Measurements from ENCODE around the gene ARL3. TPM values are rescaled to one million over a fixed set of nuclear protein-coding genes. Genes with fewer than 3 reads are reported as not detected.
"Not testable (repeated sequence)": the region's sequence is repeated elsewhere in the genome, so short reads cannot be mapped to it uniquely, and the experiment has no call there.

ARL3 gene
- polyA plus RNA-seq, 1 donor, result 31.5 TPM

DNA sequence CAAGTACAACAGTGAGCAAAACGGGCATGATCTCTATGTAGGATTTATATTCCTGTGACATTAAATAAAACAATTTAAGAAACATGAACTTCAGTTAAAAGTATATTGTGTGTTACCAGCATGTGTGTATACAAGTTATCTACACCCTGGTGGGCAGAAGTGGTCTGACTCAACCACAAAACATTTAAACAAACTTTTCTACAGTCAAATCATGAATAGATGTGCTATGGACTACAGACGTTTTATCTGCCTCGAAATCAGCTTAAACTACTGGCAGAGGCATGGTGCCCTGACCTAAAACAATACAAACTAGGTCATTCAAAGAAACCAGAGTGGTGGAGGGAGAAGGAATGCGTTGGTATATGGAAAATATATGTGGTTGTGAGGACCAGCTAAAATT, 3.6 kb downstream of the ARL3 start:
- no peak for DNase-seq

DNA sequence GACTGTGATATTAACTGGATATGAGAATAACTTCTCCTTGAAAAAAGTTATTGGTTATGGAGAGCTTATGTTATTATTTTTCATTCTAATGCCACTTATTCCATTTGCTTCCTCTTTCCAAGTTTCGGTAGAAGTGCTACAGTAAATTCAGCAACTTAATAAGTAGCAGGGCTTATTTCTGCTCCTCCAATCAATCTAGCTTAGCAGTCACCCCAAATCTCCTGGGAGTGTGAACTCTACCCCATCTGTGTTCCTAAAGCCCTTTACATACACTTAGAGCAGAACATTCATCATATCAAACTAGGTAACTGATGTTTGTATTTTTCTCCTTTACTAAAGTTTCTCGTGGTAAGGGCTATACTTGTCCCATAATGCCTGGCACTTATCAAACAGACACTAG, 8.7 kb downstream of the ARL3 start:
- no peak for DNase-seq

DNA sequence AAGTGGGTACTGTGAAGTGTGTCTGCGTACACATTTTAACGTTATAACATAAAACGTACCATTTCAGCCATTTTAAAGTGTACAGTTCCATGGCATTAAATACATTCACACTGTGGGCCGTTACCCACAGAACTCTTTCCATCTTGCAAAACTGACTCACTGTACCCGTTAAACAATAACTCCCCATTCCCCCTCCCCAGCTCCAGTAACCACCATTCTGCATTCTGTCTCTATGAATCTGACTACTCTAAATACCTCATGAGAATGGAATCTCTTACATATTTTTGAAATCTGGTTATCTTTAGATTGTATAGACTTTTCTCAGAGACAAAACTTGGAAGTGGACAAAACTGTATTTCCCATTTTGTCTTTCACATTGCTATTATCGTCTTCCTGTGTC, 9.3 kb downstream of the ARL3 start:
- DNase-seq, result no peak

DNA sequence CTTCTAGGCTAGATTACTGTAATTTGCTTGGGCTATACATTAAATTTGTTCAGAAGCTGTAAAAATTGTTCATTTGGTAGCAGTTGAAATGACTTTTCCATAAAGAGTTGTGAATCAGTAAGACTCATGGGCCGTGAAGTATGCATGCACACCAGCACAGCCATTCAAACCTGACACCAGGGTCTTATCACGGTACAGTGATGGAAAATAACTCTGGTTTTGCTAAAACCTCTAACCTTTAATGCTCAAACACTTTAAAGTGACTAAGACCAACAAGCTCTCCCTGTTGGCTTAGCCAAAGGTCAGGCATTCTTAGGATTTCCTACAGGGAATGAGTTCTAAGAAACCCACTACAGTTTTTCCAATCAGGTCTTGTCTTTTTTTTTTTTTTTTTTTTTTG, 11.5 kb downstream of the ARL3 start:
- no peak for DNase-seq

DNA sequence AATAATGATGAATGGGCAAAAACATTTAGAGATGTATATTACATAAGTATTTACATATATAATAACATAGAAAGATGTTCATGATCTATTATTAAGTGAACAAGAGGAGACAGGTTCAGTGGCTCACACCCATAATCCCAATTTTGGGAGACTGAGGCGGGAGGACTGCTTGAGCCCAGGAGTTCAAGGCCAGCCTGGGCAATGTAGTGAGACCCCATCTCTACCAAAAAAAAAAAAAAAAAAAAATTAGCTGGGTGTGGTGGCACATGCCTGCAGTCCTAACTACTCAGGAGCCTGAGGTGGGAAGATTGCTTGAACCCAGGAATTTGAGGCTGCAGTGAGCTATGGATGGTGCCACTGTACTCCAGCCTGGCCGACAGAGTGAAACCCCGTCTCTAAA, 12.4 kb downstream of the ARL3 start:
- no peak for DNase-seq

DNA sequence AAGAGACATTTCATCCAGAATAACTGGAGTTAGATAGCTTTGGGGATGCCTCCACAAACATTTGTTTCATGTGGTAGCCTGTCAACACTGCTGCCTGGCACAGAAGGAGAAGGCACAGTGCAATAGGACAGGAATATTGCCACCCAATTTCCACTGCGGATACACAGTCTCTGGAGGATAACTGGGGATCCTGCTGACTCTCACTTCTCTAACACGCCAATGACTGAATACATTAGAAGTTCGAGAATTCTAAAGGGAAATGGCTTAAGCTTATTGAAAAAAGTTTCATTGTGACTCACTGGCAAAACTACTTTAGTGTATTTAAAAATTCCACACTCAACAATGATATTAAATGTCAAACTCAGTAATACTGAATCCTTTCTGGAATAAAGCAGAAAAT, 12.9 kb downstream of the ARL3 start:
- no peak for DNase-seq

DNA sequence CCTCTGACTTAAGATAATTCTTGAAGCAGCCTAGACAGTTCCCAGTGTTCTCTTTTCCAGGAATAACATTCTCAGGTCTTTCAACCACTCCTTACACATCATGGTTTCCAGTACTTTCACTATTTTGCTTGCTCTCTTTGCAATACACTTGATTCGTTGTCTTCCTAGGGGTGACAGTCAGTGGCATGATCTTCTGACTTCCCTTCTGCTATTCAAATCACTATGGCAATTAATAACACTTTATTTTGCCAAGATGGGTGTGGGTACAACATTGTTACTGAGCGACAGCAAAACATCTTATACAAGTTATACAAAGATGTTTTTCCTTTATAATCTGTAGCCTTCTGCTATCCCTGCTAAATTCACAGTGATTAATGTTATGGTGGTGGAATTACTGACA, 15.3 kb downstream of the ARL3 start:
- no peak for DNase-seq

DNA sequence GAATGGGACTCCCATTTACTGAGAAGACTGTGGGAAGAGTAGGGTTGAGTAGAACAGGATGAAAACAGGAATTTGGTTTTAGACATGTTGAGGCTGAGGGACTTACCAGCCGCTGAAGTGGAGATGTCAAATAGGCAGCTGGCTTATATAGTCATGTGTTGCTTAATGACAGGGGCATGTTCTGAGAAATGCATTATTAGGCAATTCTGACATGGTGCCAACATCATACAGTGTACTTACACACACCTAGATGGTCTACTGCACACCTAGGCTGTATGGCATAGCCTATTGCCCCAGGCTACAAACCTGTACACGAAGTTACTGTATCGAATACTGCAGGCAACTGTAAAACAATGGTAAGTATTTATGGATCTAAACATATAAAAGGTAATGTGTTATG, 17.5 kb downstream of the ARL3 start:
- no peak for DNase-seq

DNA sequence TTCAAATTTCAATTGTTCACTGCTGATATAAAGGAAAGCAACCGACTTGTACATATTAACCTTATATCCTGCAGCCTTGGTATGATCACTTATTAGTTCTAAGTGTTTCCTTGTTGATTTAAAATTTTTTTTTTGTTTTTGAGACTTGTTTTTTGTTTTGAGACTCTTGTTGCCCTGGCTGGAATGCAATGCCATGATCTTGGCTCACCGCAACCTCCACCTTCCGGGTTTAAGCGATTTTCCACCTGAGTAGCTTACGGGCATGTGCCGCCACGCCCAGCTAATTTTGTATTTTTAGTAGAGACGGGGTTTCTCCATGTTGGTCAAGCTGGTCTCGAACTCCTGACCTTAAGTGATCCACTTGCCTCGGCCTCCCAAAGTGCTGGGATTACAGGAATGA, 18.8 kb downstream of the ARL3 start:
- DNase-seq, result not testable (repeated sequence)

DNA sequence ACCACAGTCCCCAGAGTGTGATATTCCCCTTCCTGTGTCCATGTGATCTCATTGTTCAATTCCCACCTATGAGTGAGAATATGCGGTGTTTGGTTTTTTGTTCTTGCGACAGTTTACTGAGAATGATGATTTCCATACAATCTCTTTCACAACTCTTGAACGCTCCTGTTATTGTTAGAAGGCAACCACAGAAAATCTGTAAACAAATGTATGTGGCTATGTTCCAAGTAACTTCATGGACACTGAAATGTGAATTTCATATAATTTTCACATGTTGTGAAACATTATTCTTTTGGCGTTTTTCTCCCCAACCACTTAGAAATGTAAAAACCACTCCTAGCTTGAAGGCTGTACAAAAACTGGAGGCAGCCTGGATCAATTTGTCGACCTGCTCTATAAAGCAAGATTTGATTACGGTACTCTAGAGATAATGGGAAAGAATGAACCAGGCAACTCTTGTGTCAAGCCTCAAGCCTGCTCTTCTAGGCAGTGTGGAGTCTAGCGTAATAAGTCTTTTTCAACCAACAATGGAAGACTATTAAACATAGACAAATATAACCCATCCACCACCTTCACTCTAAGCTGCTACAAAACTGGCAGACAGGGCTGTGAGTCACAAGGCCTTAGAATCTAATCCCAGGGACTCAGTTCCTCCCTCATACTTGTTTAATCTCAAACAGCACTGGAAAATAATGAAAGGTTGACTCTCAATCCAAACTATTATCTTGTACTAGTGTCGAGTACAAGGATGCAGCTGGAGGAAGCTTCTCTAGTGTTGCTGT, 22.7 kb downstream of the ARL3 start:
- no peak for DNase-seq

DNA sequence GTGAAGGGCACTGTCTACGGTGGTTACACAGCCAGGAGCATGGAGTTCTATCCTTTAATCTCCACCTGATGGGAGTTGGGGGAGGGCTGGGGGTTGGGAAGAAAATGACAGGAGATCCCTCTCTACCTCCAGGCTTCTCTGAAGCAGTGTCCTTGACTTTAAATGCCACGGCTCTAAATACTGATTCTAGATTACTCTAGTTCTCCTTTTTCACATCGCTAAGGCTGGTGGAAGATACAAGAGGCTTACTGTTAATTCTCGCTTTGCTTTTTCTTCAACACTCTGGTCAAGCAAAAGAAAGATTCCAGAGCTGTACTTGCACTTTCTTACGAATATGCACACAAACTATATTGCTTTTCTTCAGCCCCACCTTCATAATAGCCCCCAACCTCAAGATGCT, 30.5 kb downstream of the ARL3 start:
- no peak for DNase-seq

DNA sequence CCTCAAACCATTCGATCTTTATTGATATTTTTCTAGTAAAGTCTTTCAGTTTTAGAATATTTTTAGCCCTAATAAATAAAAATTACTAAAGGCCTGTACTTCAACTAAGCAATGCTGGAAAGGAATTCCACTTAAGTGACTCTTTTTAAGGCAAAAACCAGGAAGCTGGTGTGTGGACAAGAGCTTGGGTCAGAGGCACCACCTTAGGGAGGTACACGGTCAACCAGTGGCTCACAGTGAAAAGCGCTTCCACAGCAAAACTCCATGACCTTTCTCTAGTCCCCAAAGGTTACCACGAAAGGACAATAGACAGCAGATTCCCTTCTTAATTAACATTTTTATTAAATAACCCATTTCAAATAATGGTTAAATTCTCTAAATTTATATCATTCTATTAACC, 31.2 kb downstream of the ARL3 start:
- DNase-seq, result no peak

DNA sequence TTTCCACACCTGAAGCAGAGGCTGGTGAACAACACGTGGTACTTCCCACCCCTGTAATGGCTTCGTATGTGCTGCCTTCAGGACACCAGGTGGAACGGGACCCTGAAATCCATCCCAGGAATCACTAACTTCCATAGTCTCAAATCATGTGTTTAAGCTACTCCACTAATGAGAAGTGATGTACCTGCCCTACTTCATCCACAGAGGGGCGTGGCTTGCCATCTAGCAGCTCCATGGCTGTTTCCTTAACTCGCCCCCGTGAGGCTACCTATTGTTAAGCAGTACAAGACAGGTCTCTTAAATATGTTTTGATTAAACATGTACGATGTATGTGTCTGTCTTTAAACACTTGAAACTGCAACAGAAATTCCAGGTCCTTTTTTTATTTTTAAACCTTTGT, 31.8 kb downstream of the ARL3 start:
- no peak for DNase-seq

DNA sequence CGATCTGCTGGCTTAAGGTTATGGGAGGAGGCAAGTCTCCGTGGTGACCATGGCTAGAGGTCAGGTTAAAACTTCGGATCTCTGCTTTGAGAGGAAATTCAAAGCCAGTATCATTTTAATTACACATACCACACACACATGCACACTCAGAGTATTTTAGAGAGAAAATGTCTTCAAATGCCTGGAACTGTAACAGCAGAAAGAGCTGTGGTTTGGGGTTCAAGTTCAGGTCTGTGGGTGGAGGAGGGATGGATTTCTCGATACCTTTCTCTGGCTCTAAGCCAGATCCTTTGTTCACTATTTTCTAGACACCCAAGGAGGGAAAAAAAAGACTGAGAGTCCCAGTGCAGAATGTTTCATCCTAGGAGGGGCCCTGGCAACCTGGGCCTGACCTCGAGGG, 32.5 kb downstream of the ARL3 start:
- DNase-seq, result no peak

DNA sequence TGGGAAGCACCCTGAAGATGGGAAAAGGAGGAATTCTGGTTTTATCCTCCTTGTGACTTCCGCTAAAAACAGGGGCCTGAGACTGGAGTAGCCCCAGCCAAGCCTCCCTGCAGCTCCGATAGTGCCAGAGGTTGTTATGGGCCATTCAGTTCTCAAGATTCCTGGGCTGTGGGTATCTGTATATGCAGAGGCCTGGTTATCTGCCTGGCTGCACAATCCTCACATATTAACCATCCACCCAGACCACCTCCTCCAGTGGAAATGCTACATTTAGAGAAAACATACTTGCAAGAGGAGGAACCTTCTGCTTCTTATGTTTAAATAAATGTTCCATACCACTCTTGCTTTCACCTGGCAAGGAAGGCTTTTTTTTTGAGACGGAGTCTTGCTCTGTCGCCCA, 34.6 kb downstream of the ARL3 start:
- no peak for DNase-seq

DNA sequence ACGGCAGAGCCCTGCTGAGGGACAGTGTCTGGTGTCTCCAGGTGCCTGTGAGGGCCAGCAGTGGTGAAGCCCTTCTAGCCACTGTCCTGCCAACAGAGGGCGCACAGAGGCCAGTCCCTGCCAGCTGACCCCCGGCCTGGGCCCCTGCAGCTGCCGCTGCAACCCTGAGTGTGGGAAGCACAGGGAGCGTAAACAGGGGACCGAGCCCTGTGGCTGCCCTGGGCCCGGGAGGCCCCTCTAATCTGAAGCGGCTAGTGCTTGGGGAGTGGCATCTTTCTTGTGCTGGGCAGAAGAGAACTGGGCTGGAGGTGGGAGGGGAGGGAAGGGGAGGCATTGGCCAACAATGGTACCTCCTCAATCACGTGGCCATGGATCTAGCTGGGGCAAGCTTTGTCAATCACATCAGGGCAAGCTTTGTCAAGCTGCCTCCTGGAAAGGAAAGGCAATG, 35.3 kb downstream of the ARL3 start:
- DNase-seq, result no peak

DNA sequence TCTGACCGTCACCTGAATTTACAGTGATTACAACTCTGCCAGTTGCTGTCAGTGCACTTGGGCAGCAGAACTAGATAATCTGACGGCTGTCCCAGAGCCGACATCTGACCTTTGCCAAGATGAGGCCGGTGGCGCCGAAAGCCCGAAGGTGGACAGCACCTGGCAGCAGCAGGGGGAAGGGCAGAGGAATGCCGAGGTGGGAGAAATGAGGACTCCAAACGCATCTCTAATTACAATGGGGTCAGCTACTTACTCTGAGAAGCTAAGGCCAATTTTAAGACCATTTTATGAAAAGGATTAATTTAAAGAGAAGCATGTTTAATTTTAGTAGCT, 36.2 kb downstream of the ARL3 start:
- no peak for DNase-seq

DNA sequence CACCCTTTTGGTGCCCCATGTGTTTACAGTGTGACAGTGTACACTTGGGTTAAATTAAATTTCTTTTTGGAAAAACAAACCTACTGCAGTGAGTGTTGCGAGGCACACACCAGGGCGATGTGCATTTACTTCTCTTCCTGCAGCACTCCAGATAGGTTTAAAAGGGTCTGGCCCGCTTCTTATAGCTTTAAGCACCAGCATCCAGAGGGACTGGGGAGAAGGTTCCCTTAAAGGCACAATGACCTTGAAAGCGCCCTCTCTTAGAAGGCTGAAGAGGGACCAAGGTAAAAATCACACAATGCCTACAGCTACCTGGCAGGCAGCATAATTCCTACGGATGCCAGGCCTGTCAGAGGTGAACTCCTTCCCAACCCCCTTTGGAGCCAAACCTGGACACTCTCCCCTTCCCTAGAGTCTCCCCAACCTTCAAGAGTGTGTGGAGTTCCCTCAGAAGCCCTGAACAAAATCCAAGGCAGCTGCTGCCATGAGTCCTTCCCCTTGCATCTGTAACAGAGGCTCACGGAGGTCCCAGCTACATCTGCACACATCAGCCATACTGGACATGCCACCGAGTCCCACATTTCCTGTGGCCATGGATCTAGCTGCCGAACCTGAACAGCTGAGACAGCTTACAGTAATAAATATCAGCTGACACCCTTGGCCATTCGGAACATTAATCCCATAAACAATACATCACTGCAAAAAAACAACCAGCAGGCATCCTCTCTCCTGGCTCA, 36.7 kb downstream of the ARL3 start:
- DNase-seq, result no peak

DNA sequence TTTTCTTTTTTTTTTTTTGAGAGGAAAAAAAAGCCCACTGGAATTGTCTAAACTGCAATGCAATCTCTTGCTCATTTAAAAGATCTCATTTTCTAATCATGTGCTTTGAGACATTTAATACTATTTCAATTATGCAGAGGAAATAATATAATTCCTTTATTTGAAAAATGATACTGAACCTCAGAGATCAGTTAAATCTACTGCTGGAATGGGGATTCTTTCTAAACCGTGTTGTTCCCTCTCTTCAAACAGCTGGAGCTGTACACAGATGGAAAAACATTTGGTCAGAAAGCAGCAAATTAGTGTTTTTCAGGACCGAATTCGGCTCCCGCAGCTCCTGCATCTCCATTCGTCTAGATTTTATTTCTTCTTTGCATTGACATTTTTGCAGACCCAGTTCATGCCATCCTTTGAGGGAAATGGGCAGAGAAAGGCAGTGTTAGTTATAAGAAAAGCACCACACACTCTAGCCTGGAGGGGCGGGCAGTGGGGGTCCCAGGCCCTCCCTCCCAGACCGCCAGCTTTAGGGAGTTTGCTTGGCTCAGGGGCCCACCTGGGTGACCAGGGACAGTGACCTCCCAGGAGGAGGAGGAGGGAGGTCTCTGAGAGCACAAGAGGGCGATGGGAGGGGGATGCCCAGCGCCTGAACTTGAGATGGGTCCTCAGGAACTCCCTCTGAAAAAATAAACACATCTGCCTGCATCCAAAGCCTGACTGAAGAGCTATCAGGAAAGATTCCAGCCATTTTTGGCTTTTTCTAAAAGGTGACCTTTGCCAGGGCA, 37.5 kb downstream of the ARL3 start:
- DNase-seq, result no peak

DNA sequence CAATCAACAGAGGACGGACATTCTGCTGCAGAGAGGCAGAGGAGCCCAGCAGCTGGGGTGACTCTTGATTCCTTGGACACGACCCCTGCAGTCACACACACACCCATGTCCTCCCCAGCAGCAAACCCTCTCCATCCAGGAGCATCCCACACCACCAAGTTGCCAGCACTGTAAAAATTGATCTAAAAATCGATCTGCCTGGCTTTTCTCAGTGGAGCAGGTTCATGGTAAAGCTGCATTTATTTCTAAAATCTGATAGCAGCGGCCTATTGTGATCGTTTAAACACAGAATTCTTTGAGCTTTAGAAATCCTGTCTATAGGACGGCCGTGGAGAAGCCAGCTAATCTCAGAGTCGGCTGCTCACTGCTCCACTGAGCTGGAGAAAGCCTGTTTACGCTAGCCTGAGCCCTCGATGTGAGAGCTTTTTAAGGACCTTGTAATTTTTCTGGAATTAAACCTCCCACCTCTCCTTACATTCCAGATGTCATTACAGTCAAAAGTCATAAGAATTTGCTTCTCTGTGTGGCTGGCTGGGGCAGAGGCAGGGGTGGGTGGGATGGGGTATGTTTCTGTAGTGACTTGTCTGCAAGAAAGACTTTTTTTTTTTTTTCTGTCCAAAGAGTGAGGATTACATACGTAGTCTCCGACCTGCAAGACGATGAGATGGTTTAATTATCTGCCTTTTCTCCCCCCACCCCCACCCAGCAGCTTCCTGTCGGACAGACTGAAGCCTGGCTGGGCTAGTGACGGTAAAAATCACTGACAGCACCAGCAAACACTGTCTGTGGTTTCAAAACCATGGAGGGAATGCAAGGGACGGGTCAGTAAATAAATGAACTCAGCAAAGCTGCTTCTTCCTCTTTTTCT, 38.3 kb downstream of the ARL3 start:
- no peak for DNase-seq

DNA sequence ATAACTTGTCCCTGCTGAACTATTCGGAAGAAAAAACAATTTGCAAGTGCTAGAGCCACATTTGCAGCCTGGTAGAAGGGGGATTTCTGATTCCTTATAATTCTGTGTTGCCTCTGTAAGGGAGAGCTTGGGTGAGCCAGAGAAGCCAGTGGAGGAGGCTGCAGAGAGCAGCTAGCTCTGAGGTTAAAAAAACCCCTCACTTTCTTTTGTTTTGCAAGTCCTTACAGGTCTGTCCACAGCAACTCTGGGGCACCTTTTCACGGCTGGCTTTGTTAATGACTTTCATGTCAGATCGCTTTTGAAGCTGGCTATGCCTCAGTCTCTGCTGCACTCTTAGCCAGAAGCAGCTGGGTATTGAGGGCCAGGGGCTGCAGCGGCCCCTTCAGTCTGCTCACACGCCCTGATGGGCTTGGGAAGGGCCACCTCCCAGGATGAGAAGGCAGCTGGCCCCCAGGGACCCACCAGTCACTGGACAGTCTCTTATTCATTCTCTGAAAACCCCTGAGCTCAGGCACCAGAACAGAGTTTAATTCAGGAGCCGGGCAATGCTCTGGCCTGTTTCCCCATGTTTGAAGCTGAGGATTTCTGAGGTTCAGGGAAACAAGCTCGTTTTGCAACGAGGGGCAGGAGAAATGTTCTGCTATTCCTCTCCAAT, 39.1 kb downstream of the ARL3 start:
- no peak for DNase-seq

DNA sequence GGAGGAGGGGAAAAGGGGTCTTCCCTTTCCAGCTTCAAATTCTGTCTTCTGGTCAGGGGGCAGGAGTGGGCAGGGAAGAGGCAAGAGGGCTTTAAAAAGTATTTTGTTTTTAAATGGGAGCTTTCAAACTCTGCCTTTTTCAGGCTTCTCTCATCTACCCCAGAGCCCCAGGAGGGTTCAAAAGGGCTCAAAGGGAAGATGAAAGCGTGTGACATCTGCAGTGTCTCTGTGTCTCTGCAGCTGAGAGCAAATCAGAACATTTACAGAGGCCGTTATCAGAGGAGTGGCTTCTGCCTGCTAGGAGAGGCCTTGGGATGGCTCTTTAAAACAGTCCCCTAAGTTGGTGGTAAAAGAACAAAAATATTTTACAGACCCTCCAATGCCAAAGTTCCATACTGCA, 39.6 kb downstream of the ARL3 start:
- DNase-seq, result no peak

All from left kidney (tissue), 2 donors.